HG03432 (cell line): ENCODE data around the gene COL23A1.
"Not testable (repeated sequence)": the region's sequence is repeated elsewhere in the genome, so short reads cannot be mapped to it uniquely, and the experiment has no call there.

Experiments
- ATAC-seq: cut with Tn5 transposase; IDR thresholded peaks from one replicate; pipeline ENCODE4 v1.9.1; 2021; ENCODE audit warnings: mild to moderate bottlenecking, moderate library complexity; ENCODE audit not compliant: unreplicated experiment

Gene COL23A1

DNA sequence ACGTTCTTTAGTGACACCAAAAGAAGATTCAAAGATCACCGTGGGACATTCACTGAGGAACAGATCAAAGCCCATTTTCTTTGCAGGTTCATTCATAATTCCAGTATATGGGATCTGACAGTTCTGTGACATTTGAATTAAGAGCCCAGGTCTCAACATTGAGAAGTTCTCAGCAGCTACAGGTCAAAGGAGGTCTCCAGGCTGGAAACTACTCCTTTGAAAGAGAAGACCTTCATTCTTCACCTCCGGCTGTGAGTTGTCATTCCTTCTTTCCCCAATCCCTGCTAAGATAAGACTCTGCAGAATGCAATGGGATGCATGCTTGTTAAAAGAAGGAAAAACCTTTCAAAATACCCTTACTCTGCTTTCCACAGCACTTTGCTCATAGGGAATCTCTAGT lies 79.0 kb downstream of the COL23A1 start:
- no peak for ATAC-seq

DNA sequence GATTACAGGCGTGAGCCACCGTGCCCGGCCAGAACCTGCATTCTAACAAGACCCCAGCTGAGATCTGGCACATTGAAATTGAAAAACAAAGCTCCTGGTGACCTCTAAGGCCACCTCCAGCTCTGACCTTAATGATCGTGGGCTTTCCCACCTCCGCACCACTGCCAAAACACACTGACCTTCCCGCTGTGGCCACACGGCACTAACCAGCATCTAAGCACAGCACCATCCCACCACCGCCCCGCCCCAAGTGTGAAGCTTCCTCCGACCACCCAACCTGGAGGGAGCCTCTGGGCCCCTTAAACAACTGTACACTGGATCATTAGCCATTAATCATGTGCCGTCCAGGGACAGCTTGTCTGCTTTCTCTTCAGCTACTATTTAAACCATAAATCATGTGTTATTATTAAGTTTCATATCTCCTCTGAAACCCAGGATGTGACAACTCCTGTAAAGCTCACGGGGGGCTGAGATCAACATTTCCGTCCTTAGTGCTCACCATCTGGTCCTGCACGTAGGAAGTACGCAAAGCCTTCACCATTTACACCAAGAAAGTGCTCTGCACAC lies 80.6 kb downstream of the COL23A1 start:
- ATAC-seq = no peak

DNA sequence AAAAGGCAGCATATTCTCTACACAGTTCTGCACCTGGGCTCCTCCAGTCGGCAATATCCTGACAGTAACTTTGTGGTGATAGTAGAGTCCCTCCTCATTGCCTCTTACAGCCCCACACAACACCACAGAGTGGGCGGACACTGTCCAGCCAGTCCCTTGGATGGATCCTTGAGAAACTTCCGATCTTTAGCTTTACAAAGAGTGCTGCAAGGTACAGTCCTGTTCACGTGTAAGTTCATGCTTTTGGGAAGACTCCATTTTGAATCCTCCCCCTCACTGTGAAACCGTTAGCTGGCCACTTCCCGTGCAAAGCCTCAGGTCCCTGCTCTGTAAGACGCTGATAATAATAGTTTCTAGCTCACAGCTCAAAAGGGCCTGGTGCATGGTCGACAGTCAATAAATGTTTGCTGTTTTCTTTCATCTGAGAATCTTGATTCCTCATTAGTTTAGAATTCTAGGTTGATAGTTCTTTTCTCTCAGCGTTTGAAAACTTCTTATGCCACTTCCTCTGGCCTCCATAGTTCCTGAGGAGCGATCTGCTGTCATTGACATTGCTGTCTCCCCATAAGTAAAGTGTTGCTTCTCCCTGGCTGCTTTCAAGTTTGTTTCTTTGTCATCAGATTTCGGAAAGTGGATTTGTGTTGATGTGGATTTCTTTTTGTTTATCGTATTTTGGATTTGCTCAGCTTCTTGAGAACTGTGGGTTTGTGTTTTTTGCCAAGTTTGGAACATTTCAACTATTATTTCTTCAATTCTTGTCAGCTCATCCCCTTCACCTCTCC lies 82.9 kb downstream of the COL23A1 start:
- no peak for ATAC-seq

DNA sequence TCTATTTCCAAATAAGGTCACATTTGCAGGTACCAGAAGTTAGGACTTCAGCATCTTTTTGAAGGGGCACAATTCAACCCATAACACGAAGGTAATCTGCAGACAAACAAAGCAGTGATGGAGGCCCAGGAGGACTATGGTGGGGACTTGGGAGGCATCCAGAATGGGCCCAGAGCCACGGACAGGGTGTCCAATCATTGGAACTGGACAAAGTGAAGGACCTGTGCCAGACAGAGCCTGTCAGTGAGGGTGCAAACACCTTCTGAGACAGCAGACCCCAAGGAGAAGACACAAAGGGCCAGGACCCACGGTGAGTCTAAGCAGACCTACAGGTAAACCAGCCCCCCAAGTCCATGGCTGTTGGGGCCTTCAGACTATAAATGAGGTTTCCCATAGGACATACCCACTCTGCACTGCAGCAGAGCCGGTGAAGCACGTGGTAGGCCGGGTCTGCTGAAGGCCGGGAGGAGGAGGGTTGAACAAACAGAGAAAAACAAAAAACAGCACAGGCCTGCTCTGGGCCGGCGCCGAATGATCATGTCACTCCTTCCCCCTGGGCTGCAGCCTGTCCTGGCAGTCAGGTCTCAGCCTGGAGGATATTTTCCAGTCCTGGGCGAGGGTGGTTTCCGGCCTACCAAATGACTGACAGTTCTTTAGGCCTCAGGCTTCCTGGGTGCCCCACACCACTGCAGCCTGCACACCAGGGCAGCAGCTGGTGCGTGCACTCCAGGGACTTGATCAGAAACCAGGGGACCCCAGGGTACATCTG lies 84.4 kb downstream of the COL23A1 start:
- ATAC-seq = no peak

DNA sequence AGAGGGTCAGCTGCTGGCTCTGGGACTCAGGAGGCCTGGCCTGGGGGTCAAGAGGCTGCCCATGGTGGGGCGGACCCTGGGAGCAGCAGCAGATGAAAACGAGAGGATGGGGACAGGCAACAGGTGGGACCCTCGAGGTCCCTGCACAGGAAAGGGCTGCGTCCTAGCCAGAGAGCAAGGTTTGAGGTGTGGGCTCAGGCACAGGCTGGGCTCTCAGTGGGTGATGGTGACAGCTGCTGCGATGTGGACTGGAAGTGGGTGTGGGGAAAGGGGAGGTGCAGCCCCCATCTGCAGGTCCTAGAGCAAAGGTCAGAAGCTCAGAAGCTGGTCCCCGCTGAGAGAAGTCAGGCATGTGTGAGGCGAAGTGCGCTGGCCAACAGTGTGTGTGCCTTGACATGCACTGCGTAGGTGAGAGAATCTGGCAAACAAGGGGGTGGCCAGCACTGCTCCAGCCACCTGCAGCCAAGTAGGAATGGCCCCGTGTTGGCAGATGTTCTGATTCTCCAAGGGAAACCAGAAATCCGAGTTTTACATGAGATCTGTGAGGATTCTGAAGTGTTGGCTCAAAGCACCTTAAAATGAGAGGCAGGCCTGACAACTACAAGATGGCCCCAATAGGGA lies 85.7 kb downstream of the COL23A1 start:
- no peak for ATAC-seq

DNA sequence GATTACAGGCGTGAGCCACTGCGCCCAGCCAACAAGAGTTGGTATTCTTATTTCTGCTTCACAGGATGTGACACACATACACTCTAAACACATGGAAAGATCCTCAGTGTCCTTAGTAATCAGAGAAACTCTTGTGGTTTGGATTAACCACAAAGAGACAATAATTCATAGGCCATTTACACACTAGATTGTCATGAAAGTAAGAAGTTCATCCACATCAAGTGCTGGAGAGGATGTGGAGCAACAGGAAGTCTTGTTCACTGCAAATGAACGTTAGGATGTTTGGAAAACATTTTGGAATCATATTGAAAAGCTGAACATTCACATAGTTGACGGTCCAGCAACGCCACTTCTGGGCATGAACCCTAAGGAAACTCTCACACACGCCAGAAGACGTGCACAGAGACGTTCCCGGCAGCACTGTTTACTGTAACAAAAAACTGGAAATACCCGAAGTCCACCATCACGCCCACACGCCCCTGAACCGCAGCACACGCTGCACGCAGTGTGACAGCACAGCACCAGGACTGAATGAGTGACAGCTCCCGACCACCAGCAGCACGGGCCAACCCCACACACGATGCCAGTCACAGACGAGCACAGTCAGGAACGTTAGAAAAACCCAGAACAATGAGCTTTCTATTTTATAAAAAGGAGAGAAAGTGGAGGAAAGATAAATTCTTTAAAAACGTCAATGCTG lies 87.6 kb downstream of the COL23A1 start:
- ATAC-seq = no peak

DNA sequence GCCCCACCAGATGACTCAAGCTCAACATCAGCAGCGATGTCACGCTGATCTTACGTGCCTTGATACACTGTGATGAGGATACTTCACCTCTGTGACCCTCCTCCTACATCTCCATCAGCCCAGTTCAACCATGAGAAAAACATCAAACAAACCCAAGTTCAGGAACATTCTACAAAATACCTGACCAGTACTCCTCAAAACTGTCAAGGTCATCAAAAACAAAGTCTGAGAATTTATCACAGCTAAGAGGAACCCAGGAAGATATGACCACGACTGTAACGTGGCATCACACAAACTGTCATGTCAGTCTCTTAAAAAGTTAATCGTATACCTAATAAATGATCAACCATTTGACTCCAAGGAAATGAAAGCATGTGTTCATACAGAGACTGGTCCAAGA lies 90.8 kb downstream of the COL23A1 start:
- no peak for ATAC-seq

DNA sequence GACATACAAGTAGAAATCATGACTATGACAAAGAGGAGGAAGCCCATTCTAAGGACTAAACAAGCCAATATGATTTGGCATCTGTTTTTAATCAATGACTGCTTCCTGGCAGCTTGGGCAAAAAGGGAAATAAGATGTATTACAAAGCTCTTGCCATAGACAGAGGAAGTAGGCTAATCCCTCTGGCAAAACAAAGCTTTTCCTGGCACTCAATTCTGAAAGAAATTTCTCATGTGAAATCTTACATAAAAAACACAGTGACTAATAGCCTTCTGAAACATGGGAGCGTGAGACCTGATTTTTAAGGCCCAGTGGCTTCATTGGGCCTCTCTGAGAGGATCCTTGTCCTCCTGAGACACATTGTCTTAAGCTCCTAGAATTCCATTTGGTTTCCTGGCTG lies 93.6 kb downstream of the COL23A1 start:
- no peak for ATAC-seq

DNA sequence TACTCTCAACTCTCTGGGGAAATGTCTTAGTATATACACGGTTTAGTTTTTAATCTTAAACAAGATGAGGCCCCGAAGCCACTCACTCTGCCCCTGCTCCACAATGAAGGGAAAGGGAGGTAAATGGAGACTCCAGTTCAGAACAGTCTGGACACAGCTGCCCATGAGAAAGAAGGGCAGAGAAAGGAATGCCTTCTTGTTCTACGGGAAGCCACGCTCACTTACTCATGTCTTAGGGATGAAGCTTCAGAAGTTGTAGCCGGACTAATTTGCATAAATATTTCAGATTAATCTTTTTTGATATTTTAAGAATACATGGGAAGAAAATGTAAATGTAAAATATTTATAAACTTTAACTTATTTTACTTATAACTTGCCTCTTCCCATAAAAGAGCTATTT lies 94.0 kb downstream of the COL23A1 start:
- ATAC-seq = no peak

DNA sequence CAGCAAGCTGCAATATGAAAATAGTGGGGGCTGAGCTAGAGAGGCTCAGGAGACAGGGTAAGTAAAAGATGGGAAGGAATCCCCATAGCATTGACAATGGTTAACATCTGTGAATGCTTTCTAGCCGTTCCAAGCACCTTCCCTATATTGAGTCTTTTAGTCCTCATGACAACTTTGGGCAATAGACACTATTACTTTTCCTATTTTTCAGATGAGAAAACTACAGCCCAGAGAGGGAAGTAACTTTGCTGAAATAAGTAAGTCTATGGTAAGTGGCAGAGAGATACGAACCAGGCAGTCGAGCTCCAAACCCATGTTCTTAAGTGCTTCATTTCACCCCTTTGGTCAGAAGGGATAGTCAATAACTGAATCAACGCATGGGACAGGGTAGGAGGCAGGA lies 94.5 kb downstream of the COL23A1 start:
- no peak for ATAC-seq

DNA sequence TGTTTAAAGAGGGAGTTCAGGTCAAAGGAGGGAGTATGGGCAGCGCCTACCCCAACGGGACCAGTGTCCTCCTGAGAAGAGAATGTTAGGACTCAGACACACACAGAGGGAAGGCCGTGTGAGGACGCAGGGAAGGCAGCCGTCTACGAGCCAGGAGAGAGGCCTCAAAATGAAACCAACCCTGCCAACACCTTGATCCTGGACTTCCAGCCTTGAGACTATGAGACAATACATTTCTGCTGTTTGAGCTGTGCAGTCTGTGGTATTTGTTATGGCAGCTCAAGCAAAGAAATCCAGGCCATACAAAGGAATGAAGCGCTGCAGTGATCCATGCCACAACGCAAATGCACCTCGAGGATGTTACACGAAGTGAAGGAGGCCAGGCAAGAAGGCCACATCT lies 97.9 kb downstream of the COL23A1 start:
- no peak for ATAC-seq

DNA sequence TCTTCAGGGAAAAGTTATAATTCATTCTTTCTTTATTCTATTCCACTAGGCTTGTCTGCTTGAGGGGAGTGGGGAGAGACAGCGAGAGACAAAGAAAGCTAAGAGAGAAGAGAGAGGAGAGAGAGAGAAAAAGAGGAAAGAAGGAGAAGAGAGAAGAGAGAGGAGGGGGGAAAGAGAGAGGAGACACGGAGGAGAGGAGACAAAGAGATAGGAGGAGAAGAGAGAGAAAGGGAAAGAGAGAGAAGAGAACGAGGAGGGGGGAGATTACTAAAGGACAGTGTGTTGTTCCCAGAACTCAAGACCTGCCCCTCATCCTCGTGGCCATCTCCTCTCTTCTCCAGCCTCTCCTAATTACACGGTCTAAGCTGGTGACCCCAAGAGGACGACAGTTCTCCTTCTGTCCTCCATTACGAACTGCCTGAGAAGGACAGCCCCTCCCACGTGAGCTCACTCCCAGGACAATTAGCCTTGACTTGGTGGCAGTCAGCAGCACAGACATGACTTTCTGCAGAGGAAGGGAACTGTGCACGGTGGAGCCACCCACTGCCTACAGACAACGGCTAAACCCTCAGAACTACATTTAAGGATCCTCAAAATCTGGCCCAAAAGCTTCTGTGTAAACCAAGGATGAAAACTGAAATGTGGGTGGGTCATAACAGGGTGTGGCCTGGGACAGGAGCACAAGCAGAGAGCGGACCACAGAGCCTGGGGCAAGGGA lies 99.1 kb downstream of the COL23A1 start:
- ATAC-seq = no peak

DNA sequence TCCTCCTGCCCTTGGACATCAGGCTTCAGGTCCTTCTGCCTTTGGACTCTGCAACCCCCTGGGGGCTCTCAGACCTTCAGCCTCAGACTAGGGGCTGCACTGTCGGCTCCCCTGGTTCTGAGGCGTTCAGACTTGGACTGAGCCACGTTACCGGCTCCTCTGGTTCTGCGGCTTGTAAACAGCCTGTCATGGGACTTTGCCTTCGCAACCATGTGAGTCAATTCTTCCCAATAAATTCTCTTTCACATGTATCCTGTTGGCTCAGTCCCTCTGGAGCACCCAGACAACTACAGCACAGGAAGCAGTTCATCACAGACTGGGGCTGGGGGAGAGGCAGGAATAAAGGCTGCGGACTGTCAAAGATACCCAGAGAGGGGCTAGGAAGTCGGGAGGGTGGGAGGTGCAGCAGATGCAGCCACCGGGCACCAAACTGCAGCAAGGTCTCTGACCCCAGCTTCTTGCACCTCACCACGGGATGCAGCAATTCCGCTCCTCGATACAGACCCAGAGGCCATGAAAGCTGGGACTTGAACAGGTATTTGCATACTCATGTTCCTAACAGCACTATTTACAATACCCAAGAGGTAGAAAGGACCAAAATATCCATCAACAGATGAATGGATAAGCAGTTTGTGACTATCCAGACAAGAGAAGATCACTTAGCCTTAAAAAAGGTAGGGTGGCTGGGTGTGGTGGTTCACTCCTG lies 100.8 kb downstream of the COL23A1 start:
- no peak for ATAC-seq

DNA sequence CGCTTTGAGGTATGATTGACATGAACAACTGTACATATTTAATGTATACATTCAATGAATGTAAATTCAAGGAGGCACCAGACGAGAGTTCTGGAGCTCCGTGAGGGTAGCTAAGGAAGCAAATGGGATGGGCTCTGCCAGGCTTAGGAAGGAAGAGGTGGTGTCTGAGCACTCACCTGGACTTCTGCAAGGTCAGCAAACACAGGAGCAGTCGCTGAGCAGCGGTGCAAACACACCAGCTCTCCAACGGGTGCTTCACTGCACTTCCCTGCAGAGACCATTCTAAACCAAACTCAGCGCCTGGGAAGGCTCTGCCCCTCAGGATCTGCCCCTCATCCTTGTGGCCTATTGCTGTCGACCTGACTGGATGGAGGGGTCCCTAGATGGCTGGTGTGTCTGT lies 101.5 kb downstream of the COL23A1 start:
- no peak for ATAC-seq

DNA sequence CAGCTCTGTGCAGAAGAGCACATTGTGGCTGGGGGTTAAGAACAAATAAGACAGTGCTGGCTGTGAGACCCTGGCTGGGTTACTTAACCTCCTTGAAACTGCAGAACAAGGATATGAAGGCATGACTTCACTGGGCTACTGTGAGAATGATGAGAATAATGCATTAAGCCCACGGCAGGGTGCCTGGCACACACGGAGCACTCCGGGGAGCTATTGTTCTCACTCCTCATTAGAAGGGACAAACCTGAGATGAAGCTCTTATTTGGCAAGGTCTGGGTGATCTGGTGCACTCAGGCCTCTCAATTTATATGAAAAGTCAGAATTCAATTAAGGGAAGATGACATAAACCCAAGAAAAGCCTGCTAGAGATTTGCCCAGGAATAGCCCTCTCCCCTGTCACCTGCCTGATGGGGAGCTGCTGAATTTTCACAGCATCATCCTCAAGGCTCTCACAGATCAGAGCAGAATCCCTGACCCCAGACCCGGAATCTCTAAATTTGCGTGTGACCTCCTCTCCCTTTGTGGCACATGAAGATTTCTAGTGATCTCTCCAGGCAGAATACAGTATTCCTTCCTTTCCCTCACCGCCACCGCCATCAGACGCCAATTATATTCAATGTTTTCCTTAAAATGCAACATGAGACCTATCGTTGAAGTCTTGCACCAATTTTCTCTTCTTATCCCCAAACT lies 102.1 kb downstream of the COL23A1 start:
- ATAC-seq = no peak

DNA sequence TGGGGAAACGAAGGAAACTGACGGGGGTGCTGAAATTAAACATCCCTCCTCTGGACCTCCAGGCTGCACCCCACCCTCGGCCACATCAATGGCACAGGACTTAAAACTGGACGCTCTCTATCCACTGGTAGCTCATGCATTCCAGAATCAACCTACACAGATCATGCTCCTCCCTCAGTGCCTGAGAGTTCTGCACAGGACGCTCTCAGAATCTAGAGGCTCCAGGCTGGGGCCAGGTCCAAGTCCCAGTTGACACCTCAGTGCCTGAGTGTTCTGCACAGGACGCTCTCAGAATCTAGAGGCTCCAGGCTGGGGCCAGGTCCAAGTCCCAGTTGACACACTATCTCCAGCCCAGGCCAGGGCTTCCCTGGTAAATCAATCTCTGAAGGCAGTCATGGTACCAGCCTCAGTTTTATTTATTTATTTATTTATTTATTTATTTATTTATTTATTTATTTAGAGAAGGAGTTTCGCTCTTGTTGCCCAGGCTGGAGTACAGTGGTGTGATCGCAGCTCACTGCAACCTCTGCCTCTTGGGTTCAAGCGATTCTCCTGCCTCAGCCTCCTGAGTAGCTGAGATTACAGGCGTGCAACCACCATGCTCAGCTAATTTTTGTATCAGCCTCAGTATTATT lies 103.2 kb downstream of the COL23A1 start:
- not testable (repeated sequence) for ATAC-seq

DNA sequence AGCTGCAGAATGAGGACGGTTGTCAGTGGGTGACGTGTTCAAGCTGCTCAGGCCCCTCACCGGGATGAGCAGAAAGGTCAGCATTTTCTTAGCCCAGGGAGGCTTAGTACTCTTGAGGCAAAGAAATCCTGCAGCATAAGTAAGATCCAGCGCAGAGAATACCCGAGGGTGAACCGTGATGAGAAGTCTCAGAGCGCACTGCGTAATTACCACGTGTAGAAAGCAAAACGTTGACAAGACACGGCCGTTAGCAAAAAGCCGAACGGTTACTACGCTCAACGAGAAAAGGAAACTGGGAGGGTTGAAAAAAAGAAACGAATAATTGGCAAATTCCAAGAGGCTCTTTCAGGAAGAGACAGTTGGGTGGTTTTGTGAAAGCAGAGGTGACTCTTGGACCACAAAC lies 104.0 kb downstream of the COL23A1 start:
- no peak for ATAC-seq

DNA sequence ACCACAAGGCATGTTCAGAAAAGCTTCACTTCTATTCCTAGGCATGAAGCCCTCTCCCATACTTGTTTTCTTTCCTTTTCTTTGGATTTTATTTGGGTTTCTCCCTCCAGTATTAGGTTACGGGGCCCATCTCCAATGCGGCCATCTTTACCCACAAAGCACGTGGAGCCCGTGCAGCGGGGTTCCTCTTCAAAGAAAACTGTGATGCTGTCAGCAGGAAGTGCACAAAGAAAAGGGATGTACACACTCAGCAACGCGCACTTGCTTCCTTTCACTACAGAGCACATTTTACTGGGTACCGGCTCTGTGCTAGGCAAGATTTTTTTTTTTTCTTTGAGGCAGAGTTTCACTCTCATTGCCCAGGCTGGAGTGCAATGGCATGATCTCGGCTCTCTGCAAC lies 106.6 kb downstream of the COL23A1 start:
- ATAC-seq = no peak

DNA sequence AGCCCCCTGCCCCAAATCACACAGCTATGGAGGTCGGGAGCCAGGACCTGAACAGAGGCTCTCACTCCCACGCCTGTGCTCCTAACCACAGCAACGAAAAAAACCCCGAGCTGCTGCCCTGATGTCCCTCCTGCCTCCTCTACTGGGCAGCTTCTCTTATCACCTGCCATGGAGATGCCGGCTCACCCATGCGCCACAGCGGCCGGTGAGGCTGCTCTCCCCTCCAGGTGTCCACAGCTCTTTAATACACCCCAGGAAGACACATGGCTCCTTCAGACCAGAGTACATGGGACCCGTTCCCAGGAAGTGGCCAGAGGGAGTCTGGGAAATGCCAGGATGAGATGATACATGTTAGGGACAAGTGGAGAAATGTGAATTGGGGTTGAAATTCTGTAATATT lies 110.9 kb downstream of the COL23A1 start:
- no peak for ATAC-seq
